ENCODE results near the gene CCDC6. TPM values are rescaled to one million over a fixed set of nuclear protein-coding genes. Genes with fewer than 3 reads are reported as not detected.

CCDC6 gene
- polyA plus RNA-seq, 1 donor (not counting 4 experiments of a cell fraction or from before 2014, with no cell fraction given), result 46.5 TPM

DNA sequence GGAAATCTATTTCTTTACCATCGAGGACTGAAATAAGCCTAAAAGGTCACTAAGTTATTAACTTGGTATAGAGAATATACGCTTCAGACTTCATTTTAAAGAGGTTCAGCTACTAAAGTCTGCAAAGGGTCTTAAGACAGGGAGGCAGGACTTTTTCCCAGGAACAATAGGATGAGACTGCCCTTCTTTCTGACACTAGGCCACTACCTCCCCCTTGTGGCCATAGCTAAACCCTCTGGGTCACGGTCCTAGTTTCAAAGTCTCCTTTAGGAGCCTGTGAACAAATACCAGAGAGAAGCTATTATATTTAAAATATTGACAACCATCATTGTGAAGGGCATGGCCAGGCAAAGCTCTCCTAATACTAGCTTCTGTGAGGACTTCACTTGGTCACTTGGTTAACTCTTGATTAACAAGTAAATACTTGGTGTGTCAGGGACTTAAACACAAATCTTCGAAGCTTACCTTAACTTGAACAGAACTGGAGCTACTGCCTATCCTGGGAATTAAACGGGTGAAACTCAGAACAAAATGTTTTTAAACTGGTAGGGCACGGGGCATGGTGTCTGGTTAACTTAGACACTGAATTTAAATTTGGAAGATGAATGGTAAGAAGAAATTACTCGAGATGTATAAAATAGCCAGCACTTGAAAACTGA is 75.6 kb downstream of the CCDC6 start:
- peaks cover 5 to 10% of the 10 kb centered on the region in 2 experiments for H3K36me3 ChIP-seq (ENCODE audit: control insufficient read depth in 2 of 2, extremely low read depth in 1 of 2, insufficient read depth in 2 of 2, low read length in 2 of 2)
- no peaks in the 10 kb centered on the region for H3K27me3 ChIP-seq (ENCODE audit: control insufficient read depth, extremely low read depth, insufficient read depth, low read length)
- H3K9ac ChIP-seq (ENCODE audit: control insufficient read depth, extremely low read depth, insufficient read depth, low read length), result no peak overlapping the region
- DNase-seq (ENCODE audit: low read depth, low spot score) (no peak), FAIRE-seq (no peak)
- H3K4me1 ChIP-seq (ENCODE audit: control insufficient read depth, extremely low read depth, insufficient read depth, low read length), result no peaks in the 10 kb centered on the region
- TF ChIP-seq EZH2 (IDR thresholded peaks at IDR 0.05; ENCODE audit: low read length) (no peak), CTCF (optimal IDR thresholded peaks at IDR 0.05 in 1 of 3, IDR thresholded peaks at IDR 0.05 in 1 of 3, conservative IDR thresholded peaks at IDR 0.05 in 1 of 3; ENCODE audit: extremely low read depth in 1 of 3, insufficient read depth in 2 of 3, low read length in 3 of 3) (peak; percentile 68 to 76 (median 75))
- no peak overlapping the region for H2AFZ ChIP-seq (ENCODE audit: control insufficient read depth, low read length)
- H3K4me2 ChIP-seq (ENCODE audit: control insufficient read depth, extremely low read depth, insufficient read depth, low read depth, low read length), result no peak overlapping the region
- H4K20me1 ChIP-seq (ENCODE audit: control insufficient read depth, extremely low read depth, insufficient read depth, low read length), result no peaks in the 10 kb centered on the region
- H3K9me1 ChIP-seq (ENCODE audit: control insufficient read depth, extremely low read depth, insufficient read depth, low read length), result no peaks in the 10 kb centered on the region
- peaks cover 22% of the 10 kb centered on the region for H3K79me2 ChIP-seq (ENCODE audit: control insufficient read depth, insufficient read depth, low read length)
- H3K27ac ChIP-seq (ENCODE audit: control insufficient read depth, insufficient read depth, low read length), result no peak overlapping the region
- H3K9me3 ChIP-seq (ENCODE audit: control insufficient read depth, low read depth, low read length), result no peaks in the 10 kb centered on the region
- H3K4me3 ChIP-seq (ENCODE audit: control insufficient read depth in 2 of 3, extremely low read depth in 1 of 3, insufficient read depth in 2 of 3, low read depth in 1 of 3, low read length in 3 of 3), result no peak overlapping the region
- dilution Hi-C loops (cut with MboI; ENCODE audit: extremely low pct_ligation_motif_present, low sequenced_read_pairs), result no loop called here

GRCh38 chr10:59829601-59830000 is 76.8 kb downstream of the CCDC6 start:
- no peaks in the 10 kb centered on the region for H4K20me1 ChIP-seq (ENCODE audit: control insufficient read depth, extremely low read depth, insufficient read depth, low read length)
- H3K4me2 ChIP-seq (ENCODE audit: control insufficient read depth, extremely low read depth, insufficient read depth, low read depth, low read length), result no peak overlapping the region
- peaks cover 5 to 8% of the 10 kb centered on the region in 2 experiments for H3K36me3 ChIP-seq (ENCODE audit: control insufficient read depth in 2 of 2, extremely low read depth in 1 of 2, insufficient read depth in 2 of 2, low read length in 2 of 2)
- FAIRE-seq (no peak), DNase-seq (ENCODE audit: low read depth, low spot score) (no peak)
- no peaks in the 10 kb centered on the region for H3K27me3 ChIP-seq (ENCODE audit: control insufficient read depth, extremely low read depth, insufficient read depth, low read length)
- no peak overlapping the region for H2AFZ ChIP-seq (ENCODE audit: control insufficient read depth, low read length)
- no peak overlapping the region for H3K4me3 ChIP-seq (ENCODE audit: control insufficient read depth in 2 of 3, extremely low read depth in 1 of 3, insufficient read depth in 2 of 3, low read depth in 1 of 3, low read length in 3 of 3)
- peaks cover 18% of the 10 kb centered on the region for H3K79me2 ChIP-seq (ENCODE audit: control insufficient read depth, insufficient read depth, low read length)
- H3K4me1 ChIP-seq (ENCODE audit: control insufficient read depth, extremely low read depth, insufficient read depth, low read length), result no peaks in the 10 kb centered on the region
- H3K9ac ChIP-seq (ENCODE audit: control insufficient read depth, extremely low read depth, insufficient read depth, low read length), result no peak overlapping the region
- H3K9me3 ChIP-seq (ENCODE audit: control insufficient read depth, low read depth, low read length), result no peaks in the 10 kb centered on the region
- dilution Hi-C loops (cut with MboI; ENCODE audit: extremely low pct_ligation_motif_present, low sequenced_read_pairs), result no loop called here
- TF ChIP-seq CTCF (optimal IDR thresholded peaks at IDR 0.05 in 1 of 3, IDR thresholded peaks at IDR 0.05 in 1 of 3, conservative IDR thresholded peaks at IDR 0.05 in 1 of 3; ENCODE audit: extremely low read depth in 1 of 3, insufficient read depth in 2 of 3, low read length in 3 of 3), result no peak
- TF ChIP-seq EZH2 (IDR thresholded peaks at IDR 0.05; ENCODE audit: low read length), result no peak
- H3K9me1 ChIP-seq (ENCODE audit: control insufficient read depth, extremely low read depth, insufficient read depth, low read length), result no peaks in the 10 kb centered on the region
- H3K27ac ChIP-seq (ENCODE audit: control insufficient read depth, insufficient read depth, low read length), result no peak overlapping the region

Measured in keratinocyte (primary cell).